ENCODE measurements around the gene INPP5K.

DNA sequence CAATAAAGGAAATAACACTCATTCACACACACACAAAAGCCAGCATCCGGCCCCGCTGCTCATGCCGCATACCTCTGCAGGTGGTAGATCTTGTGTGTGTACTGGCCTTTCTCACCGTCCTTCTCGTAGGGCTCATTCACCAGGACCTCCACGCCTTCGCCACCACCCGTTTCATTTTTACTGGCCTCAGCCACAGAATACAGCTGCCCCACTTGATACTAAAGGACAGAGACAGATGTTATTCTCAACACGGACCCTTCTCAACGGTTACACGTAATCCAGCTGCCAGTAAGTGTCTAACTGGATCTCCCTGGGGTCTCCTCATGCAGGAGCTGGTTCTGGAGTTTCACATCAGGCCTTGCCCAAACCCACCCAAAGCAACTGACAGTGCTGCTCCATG, 36.5 kb upstream of the INPP5K start:
- TF ChIP-seq POLR2AphosphoS5 (IDR thresholded peaks at IDR 0.05) (no peak), POLR2A (IDR thresholded peaks at IDR 0.05; ENCODE audit: low read depth) (no peak)
